Right renal cortex interstitium (tissue), 3 donors: ENCODE data around the gene SH3BP1. TPM values are rescaled to one million over a fixed set of nuclear protein-coding genes. Genes with fewer than 3 reads are reported as not detected.
"Not testable (repeated sequence)": the region's sequence is repeated elsewhere in the genome, so short reads cannot be mapped to it uniquely, and the experiment has no call there.

ENCODE experiments used
- DNase-seq, 3 donors: peaks; one replicate each; pipeline ENCODE4 v3.0.0-alpha.2; 2013; ENCODE audit warnings: low read depth in 3 of 3, low spot score in 2 of 3
- polyA plus RNA-seq, 3 donors: library from polyadenylated mRNA; unstranded; fragments of 120-200 nt; gene quantifications; one replicate each; pipeline ENCODE4 v1.2.1, GENCODE V29; 2013; ENCODE audit not compliant: insufficient read length in 3 of 3

The SH3BP1 gene
- 10 to 100 TPM; 19.7 to 26.6 (median 21.1) TPM for polyA plus RNA-seq

GRCh38 chr22:37639070-37639760, at the start of gene SH3BP1:
Gene SH3BP1 (plus strand): TSS chr22:37639669. CDS start chr22:37639788, 119 bp downstream.
- no peak for DNase-seq

- DNase-seq: not testable (repeated sequence)
Measured at GRCh38 chr22:37591081-37591480, 48.4 kb upstream of the SH3BP1 start.

GRCh38 chr22:37591823-37592404, 47.6 kb upstream of the SH3BP1 start:
- no peak for DNase-seq

GRCh38 chr22:37594237-37594636, 45.2 kb upstream of the SH3BP1 start:
- DNase-seq: no peak

GRCh38 chr22:37599153-37599552, 40.3 kb upstream of the SH3BP1 start:
- DNase-seq: no peak

- DNase-seq: no peak
Measured at GRCh38 chr22:37601203-37601539, 38.3 kb upstream of the SH3BP1 start.

GRCh38 chr22:37601540-37602442, 37.7 kb upstream of the SH3BP1 start:
- DNase-seq: peak in 1 of 3 donors; percentile 68

- not testable (repeated sequence) for DNase-seq
Measured at GRCh38 chr22:37602546-37603277, 36.8 kb upstream of the SH3BP1 start.

GRCh38 chr22:37604074-37604473, 35.4 kb upstream of the SH3BP1 start:
- DNase-seq: no peak

- no peak for DNase-seq
Measured at GRCh38 chr22:37604875-37605274, 34.6 kb upstream of the SH3BP1 start.

- DNase-seq: peak; percentile 66 to 78 (median 75)
Measured at GRCh38 chr22:37607010-37607934, 32.2 kb upstream of the SH3BP1 start.

- DNase-seq: no peak
Measured at GRCh38 chr22:37607935-37608476, 31.5 kb upstream of the SH3BP1 start.

- peak; percentile 93 to 97 (median 95) for DNase-seq
Measured at GRCh38 chr22:37608477-37609239, 30.8 kb upstream of the SH3BP1 start, which contains the start of gene GGA1. Gene GGA1 (plus strand): TSS chr22:37608834. CDS start chr22:37608861, 27 bp downstream.

GRCh38 chr22:37609240-37610152, 30.0 kb upstream of the SH3BP1 start:
- no peak for DNase-seq

GRCh38 chr22:37610153-37610475, 29.4 kb upstream of the SH3BP1 start:
- not testable (repeated sequence) for DNase-seq

- DNase-seq: no peak
Measured at GRCh38 chr22:37610480-37611129, 28.9 kb upstream of the SH3BP1 start.

GRCh38 chr22:37611207-37611606, 28.3 kb upstream of the SH3BP1 start:
- no peak for DNase-seq
